Gastroesophageal sphincter (tissue), 4 donors: ENCODE data around the gene RTL10. TPM values are rescaled to one million over a fixed set of nuclear protein-coding genes. Genes with fewer than 3 reads are reported as not detected.

Source experiments
- ATAC-seq: fragments of 150-250 bp; one replicate; pipeline ENCODE4 v1.9.1; 2016; ENCODE audit warnings: mild to moderate bottlenecking, moderate library complexity
- H3K27ac ChIP-seq, 4 donors: fragments of 200-600 bp; sonication (generic) in 3 of 4; 1 replicate in 3 of 4; 2 replicates in 1 of 4; pipeline ENCODE4 v1.5.1; 2016 to 2019
- H3K27me3 ChIP-seq: fragments of 200-600 bp; sonication (generic); one replicate; pipeline ENCODE4 v1.5.1; 2019
- H3K36me3 ChIP-seq, 2 donors: fragments of 200-600 bp; sonication (generic); one replicate each; pipeline ENCODE4 v1.5.1; 2019; ENCODE audit warnings: control low read depth in 1 of 2
- H3K4me1 ChIP-seq, 3 donors: fragments of 200-600 bp; sonication (generic); 1 replicate in 2 of 3; 2 replicates in 1 of 3; pipeline ENCODE4 v1.5.1; 2016 to 2019; ENCODE audit warnings: control low read depth in 2 of 3
- H3K4me3 ChIP-seq, 2 donors: fragments of 200-600 bp; sonication (generic); one replicate each; pipeline ENCODE4 v1.5.1; 2019; ENCODE audit warnings: mild to moderate bottlenecking in 1 of 2, moderate library complexity in 1 of 2
- H3K9me3 ChIP-seq, 3 donors: fragments of 200-600 bp; sonication (generic); one replicate each; pipeline ENCODE4 v1.5.1; 2017 to 2019; ENCODE audit warnings: control low read depth in 2 of 3
- EP300 ChIP-seq: sonication (generic); formaldehyde crosslinking; IDR thresholded peaks from one replicate; pipeline ENCODE4 v1.6.1; 2017; ENCODE audit warnings: antibody characterized with exemption, mild to moderate bottlenecking
- POLR2A ChIP-seq, 2 donors: fragments of 450-650 bp; IDR thresholded peaks; one replicate each; pipeline ENCODE4 v1.6.1; 2017; ENCODE audit warnings: antibody characterized with exemption in 2 of 2, mild to moderate bottlenecking in 2 of 2, moderate library complexity in 1 of 2
- POLR2AphosphoS5 ChIP-seq: sonication (generic); formaldehyde crosslinking; IDR thresholded peaks from one replicate; pipeline ENCODE4 v1.6.1; 2017; ENCODE audit warnings: antibody characterized with exemption
- WGBS, 2 donors: methylation state at CpG; one replicate each; pipeline ENCODE4 v1.1.5; 2018; ENCODE audit warnings: low coverage in 1 of 2; 5-methylcytosine and 5-hydroxymethylcytosine counted together
- total RNA-seq, 4 donors: library from RNA; depleted of rRNA; stranded (reverse); fragments of >200 nt; gene quantifications; one replicate each; pipeline ENCODE4 v1.1.0, GENCODE V29; 2016
- TF ChIP-seq, protein P1 (sequence below), 4 experiments: fragments of 200-600 bp in 2 of 4; fragments of 450-650 bp in 2 of 4; sonication (generic) in 1 of 4; IDR thresholded peaks; one replicate each; pipeline ENCODE4 v1.5.1; 2017 to 2019; ENCODE audit warnings: antibody characterized with exemption in 4 of 4, mild to moderate bottlenecking in 2 of 4, moderate library complexity in 2 of 4

RTL10 gene
- total RNA-seq, 4 donors from 2014 or later = 6.6 to 15.9 (median 10.4) TPM

- no peak for TF ChIP-seq POLR2AphosphoS5
- TF ChIP-seq, protein P1, sequence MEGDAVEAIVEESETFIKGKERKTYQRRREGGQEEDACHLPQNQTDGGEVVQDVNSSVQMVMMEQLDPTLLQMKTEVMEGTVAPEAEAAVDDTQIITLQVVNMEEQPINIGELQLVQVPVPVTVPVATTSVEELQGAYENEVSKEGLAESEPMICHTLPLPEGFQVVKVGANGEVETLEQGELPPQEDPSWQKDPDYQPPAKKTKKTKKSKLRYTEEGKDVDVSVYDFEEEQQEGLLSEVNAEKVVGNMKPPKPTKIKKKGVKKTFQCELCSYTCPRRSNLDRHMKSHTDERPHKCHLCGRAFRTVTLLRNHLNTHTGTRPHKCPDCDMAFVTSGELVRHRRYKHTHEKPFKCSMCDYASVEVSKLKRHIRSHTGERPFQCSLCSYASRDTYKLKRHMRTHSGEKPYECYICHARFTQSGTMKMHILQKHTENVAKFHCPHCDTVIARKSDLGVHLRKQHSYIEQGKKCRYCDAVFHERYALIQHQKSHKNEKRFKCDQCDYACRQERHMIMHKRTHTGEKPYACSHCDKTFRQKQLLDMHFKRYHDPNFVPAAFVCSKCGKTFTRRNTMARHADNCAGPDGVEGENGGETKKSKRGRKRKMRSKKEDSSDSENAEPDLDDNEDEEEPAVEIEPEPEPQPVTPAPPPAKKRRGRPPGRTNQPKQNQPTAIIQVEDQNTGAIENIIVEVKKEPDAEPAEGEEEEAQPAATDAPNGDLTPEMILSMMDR (IDR thresholded peaks at IDR 0.05) = no peak
- TF ChIP-seq EP300 = no peak
- H3K9me3 ChIP-seq = no peaks in the 10 kb centered on the region
- peaks cover 0 to 15% of the 10 kb centered on the region in 2 donors for H3K36me3 ChIP-seq
- H3K27me3 ChIP-seq = no peaks in the 10 kb centered on the region
- H3K27ac ChIP-seq = no peak overlapping the region
- H3K4me1 ChIP-seq = no peaks in the 10 kb centered on the region
- H3K4me3 ChIP-seq = no peak overlapping the region
- 96% methylated on average over 5 of the region's 21 CpGs; no CpG with 5 or more reads in 1 of the 2 donors for WGBS, 2 donors
- no peak for ATAC-seq
Observed at GRCh38 chr22:19819911-19820879, 34.5 kb downstream of the RTL10 start.

DNA sequence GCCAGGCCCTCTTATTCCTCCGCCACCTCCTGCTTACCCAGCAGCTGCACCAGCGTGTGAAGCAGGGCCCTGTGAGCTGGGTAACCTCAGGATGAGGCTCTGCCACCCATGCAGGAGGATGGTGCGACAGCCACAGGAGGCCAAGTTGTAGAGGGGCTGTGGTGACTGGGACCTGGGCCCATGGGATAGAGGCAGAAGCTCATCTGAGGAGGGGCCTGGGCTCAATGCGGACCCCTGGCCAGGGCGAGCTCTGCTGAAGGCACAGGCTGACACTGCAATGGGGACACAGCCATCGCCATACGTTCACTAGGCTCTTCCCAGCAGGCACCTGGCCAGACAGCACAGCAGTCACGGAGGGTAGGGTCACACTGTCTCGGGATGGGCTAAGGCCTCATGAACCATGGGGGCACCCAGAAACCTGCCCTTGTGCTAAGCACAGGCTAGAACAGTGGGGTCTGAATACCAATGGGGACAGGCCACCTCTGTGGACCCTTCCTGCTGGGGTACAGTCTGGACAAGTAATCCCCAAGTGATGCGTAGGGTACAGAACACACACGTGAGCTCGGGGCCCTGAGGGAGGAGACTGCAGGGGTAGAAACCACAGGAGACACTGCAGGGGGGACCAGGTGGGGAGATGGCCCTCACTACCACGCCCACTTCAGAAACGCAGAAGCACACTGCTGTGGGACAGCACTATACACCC, 35.3 kb downstream of the RTL10 start:
- no peaks in the 10 kb centered on the region for H3K27me3 ChIP-seq
- no peak for ATAC-seq
- H3K9me3 ChIP-seq = no peaks in the 10 kb centered on the region
- no peak overlapping the region for H3K27ac ChIP-seq
- no peaks in the 10 kb centered on the region for H3K4me1 ChIP-seq
- H3K36me3 ChIP-seq = peaks cover 0 to 17% of the 10 kb centered on the region in 2 donors
- 90% methylated on average over 4 of the region's 14 CpGs; no CpG with 5 or more reads in 1 of the 2 donors for WGBS, 2 donors
- TF ChIP-seq POLR2AphosphoS5 (no peak), POLR2A (IDR thresholded peaks at IDR 0.05) (no peak), EP300 (no peak)
- TF ChIP-seq, protein P1 (IDR thresholded peaks at IDR 0.05) = no peak
- H3K4me3 ChIP-seq = no peak overlapping the region

DNA sequence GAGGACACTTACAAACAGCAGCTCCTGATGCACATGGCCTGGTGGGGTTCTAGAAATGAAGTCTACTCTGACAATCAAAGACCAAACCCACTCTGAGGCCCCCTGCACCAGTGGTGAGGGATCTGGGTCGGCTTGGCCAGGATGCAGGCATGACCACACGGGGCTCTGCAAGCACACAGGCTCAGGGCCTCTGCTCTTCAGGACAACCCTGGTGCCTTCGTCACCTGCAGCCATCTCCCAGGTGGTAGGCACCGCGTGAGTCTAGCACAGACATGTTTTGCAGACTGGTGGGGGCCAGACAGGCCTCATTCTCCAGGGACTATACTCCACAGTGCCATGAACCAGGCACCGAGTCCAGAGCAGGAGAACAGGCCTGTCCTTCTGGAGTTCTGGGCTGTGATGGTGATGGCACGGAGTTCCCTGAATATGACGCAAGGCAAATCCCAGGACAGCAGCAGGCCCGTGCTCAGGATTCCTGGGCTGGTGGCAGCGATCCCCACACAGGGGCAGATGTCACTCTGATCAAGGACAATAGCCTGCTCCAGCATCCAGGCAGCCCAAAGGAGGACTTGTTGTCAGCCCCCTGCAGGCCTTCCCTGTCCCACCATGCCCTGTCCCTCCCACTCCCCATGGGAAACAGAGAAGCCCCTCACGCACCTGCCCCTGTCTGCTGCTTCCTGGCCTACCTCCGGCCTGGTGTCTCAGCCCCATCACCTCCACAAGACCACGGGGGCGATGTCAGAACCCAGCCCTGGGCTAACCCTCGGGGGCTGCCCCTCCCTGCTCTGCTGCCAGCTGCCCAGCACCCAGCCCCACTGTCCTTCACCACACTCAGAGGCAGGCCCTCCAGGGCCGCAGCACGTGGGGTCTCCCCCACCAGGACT, 36.1 kb downstream of the RTL10 start:
- no peak for TF ChIP-seq EP300
- TF ChIP-seq, protein P1 (IDR thresholded peaks at IDR 0.05) = no peak
- no peak for TF ChIP-seq POLR2AphosphoS5
- no peak for TF ChIP-seq POLR2A (IDR thresholded peaks at IDR 0.05)
- no peak overlapping the region for H3K4me3 ChIP-seq
- 93% methylated on average over 3 of the region's 17 CpGs; no CpG with 5 or more reads in 1 of the 2 donors for WGBS, 2 donors
- H3K9me3 ChIP-seq = no peaks in the 10 kb centered on the region
- H3K4me1 ChIP-seq = no peaks in the 10 kb centered on the region
- no peak overlapping the region for H3K27ac ChIP-seq
- no peak for ATAC-seq
- no peaks in the 10 kb centered on the region for H3K27me3 ChIP-seq
- peaks cover 0 to 25% of the 10 kb centered on the region in 2 donors for H3K36me3 ChIP-seq

GRCh38 chr22:19816372-19817119, 38.1 kb downstream of the RTL10 start:
- no peaks in the 10 kb centered on the region for H3K4me1 ChIP-seq
- H3K27me3 ChIP-seq = no peaks in the 10 kb centered on the region
- TF ChIP-seq EP300 (no peak), POLR2AphosphoS5 (no peak), POLR2A (IDR thresholded peaks at IDR 0.05) (no peak)
- TF ChIP-seq, protein P1 (IDR thresholded peaks at IDR 0.05) = no peak
- ATAC-seq = no peak
- no peaks in the 10 kb centered on the region for H3K9me3 ChIP-seq
- WGBS, 2 donors = 96 to 98% methylated on average over 4 to 8 of the region's 14 CpGs
- H3K27ac ChIP-seq = no peak overlapping the region
- peaks cover 0 to 26% of the 10 kb centered on the region in 2 donors for H3K36me3 ChIP-seq
- no peak overlapping the region for H3K4me3 ChIP-seq
